G401 (cell line): ENCODE results near the gene HEATR1. TPM values are rescaled to one million over a fixed set of nuclear protein-coding genes. Genes with fewer than 3 reads are reported as not detected.
"Not testable (repeated sequence)": the region's sequence is repeated elsewhere in the genome, so short reads cannot be mapped to it uniquely, and the experiment has no call there.

Experiments
- DNase-seq: peaks from one replicate; pipeline ENCODE4 v3.0.0-alpha.2; 2015; ENCODE audit warnings: low spot score
- in situ Hi-C: cut with HindIII; loops from 2 replicates; pipeline ENCODE4 v1.10.0; 2016; ENCODE audit warnings: low sequenced_read_pairs, mixed read lengths
- total RNA-seq: library from RNA; depleted of rRNA; stranded (reverse); fragments of >200 nt; shearing (Covaris generic); gene quantifications from 2 replicates; pipeline ENCODE4 v1.2.3, GENCODE V29; 2014

The HEATR1 gene
- total RNA-seq, 1 experiment from 2014 or later = 17.0 TPM

DNA sequence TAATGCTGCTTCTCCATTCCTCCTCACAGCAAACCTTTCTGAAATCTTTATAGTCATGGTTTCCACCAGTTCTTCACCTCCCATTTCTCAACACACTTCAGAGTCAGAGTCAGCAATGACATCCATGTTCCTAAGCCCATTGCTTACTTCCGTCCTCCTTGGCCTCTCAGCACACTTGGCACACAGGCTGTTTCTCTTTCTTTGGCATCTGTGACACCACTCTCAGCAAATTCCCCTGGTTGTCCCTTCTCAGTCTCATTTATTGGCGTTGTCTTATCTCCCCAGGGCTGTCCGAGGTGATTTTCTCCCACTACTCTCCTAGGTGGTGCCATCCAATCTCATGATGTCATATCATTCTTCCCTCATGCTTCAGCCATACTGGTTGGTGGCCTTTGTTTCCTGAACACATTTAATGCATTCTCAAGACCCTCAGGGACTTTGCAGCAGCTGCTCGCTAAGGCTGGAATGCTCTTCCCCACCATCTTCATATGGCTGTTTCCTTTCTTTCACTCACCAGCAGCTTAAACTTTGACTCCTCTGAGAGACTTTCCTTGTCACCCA, 83.8 kb downstream of the HEATR1 start:
- in situ Hi-C loops = no loop called here
- DNase-seq = no peak

DNA sequence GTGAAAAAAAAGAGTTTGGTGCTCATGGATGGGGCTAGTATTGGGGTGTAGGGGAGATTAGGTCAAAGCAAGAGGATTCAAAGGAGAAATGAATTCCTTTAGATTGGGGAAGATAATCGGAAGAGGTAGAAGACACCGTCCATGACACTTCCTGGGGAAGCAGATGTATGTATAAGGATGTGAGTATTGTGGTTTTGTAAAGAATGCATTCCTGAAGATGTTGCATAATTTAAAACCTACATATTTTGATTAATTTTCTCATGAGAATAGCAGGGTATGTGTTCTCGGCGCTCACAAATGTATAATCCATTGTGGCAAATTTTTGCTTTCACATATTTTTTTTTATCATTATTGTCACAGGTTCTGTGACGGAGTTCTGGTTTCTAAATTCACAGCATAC, 86.0 kb downstream of the HEATR1 start:
- no peak for DNase-seq
- in situ Hi-C loops = no loop called here

- no peak for DNase-seq
- in situ Hi-C loops = no loop called here
Measured at GRCh38 chr1:236516929-236517704, 87.2 kb downstream of the HEATR1 start.

- in situ Hi-C loops = no loop called here
- no peak for DNase-seq
Measured at GRCh38 chr1:236515443-236515958, 88.8 kb downstream of the HEATR1 start.

- no peak for DNase-seq
- in situ Hi-C loops = no loop called here
Measured at GRCh38 chr1:236514703-236515442, 89.4 kb downstream of the HEATR1 start.

DNA sequence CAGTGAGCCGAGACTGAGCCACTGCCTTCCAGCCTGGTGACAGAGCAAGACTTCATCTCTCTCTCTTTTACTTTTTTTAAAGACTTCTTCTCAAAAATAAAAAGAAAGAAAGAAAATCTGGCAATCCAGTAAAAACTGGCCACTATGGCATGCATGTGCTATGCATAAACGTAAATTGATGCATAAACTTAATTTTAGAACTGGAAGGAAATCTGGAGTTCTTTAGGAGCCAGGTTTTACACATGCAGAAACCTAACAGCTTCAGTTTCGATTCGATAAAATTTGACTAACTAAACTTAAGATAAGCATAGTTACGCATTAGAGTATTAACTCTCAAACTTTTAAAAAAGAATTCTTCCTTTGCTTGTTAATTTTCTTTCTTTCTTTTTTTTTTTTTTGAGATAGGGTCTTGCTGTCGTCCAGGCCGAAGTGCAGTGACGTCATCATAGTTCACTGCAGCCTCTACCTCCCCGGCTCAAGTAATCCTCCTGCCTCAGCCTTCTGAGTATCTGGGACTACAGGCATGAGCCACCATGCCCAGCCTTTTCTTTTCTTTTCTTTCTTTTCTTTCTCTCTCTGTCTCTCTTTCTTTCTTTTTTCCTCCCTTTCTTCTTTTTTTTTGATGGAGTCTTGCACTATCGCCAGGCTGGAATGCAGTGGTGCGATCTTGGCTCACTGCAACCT, 92.4 kb downstream of the HEATR1 start:
- in situ Hi-C loops = no loop called here
- DNase-seq = no peak

GRCh38 chr1:236509647-236510401, 94.5 kb downstream of the HEATR1 start:
- in situ Hi-C loops = no loop called here
- DNase-seq = no peak

DNA sequence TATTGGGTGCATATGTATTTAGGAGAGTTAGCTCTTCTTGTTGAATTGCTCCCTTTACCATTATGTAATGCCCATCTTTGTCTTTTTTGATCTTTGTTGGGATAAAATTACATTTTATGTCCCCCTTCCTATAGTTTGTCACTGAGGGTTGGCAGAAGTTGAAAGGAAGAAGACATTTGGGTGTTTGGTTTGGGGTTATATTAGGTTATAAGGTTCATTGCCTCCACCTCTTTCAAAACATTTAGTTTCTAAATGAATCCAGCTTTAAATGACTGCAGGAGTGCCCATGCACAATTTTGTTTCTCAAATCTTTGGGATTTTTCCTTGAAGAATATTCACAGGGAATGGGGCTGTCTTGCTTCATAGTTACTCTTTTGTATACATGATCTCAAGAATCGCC, 95.1 kb downstream of the HEATR1 start:
- in situ Hi-C loops = no loop called here
- DNase-seq = no peak

DNA sequence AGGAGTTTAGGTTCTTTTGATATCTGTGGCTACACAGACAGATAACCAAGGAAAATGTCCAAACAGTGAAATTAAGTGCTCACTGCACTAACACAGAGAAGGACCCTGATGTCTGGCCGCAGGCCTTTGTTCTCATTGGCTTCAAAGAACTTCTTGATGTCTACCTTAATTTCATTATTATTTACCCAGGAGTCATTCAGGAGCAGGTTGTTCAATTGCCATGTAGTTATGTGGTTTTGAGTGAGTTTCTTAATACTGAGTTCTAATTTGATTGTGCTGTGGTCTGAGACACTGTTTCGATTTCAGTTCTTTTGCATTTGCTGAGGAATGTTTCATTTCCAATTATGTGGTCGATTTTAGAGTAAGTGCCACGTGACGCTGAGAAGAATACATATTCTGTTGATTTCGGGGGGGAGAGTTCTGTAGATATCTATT, 95.7 kb downstream of the HEATR1 start:
- in situ Hi-C loops = no loop called here

GRCh38 chr1:236507022-236507700, 97.2 kb downstream of the HEATR1 start:
- in situ Hi-C loops = no loop called here
- DNase-seq = no peak

More for the DNA sequence above, 95.7 kb downstream of the HEATR1 start:
- DNase-seq = no peak

- DNase-seq, in situ Hi-C loops: not testable (repeated sequence)
Measured at GRCh38 chr1:236504338-236504737, 100.0 kb downstream of the HEATR1 start.

DNA sequence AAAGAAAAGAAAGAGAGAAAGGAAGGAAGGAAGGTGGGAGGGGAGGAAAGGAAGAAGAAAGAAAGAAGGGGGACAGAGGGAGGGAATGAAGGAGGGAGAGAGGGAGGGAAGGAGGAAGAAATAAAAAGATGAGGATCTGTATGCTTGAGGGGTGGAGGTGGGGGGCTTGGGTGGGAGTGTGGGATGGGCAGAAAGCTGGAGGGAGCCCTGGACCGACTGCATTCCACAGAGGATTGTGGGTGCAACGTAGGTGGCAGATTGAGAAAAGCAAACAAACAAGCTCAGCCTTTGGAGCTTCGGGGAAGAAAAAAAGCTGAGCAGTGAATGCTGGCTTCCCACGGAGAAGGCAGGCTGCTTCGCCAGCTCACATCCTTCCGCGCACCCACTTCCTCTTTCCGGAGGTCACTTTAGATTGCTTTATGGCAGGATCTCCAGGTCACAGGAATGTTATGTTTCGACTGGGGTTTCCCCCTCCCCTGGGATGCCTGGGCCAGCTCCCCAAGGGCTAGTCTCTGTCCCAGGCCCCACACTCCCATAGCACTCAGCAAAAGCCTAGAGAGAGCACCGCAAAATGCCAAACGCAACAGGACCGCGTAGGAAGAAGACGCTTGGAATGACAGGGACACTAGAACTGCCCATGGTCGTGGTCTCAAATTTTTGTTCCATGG, 101.2 kb downstream of the HEATR1 start:
- peak; percentile 14 for DNase-seq
- in situ Hi-C loops = no loop called here

GRCh38 chr1:236502579-236502971, 101.7 kb downstream of the HEATR1 start:
- in situ Hi-C loops = no loop called here
- no peak for DNase-seq

GRCh38 chr1:236501093-236501492, 103.2 kb downstream of the HEATR1 start:
- in situ Hi-C loops = no loop called here
- DNase-seq = no peak
